Subcutaneous abdominal adipose tissue (tissue), 5 donors: ENCODE results near the gene THAP4.
A peak's percentile ranks its signal among the peaks of the same experiment; 100 is the strongest.

Experiments used
- H3K27ac ChIP-seq: one replicate; pipeline ENCODE4 v1.7.0; 2013; ENCODE audit warnings: low read depth, mild to moderate bottlenecking, inconsistent platforms, low read length, moderate library complexity
- H3K27me3 ChIP-seq, 5 donors: one replicate each; pipeline ENCODE4 v1.7.0; 2013; ENCODE audit warnings: low read length in 5 of 5, inconsistent platforms in 1 of 5; ENCODE audit not compliant: control insufficient read depth in 5 of 5, insufficient read depth in 4 of 5
- H3K36me3 ChIP-seq, 5 donors: one replicate each; pipeline ENCODE4 v1.7.0; 2013; ENCODE audit warnings: low read length in 5 of 5; ENCODE audit not compliant: control insufficient read depth in 5 of 5, insufficient read depth in 5 of 5
- H3K4me1 ChIP-seq, 5 donors: one replicate each; pipeline ENCODE4 v1.7.0; 2013; ENCODE audit warnings: low read length in 5 of 5, mild to moderate bottlenecking in 3 of 5, moderate library complexity in 1 of 5; ENCODE audit not compliant: control insufficient read depth in 5 of 5, insufficient read depth in 5 of 5
- H3K4me3 ChIP-seq, 5 donors: one replicate each; pipeline ENCODE4 v1.7.0; 2013; ENCODE audit warnings: low read length in 5 of 5, low read depth in 1 of 5
- H3K9ac ChIP-seq, 5 donors: one replicate each; pipeline ENCODE4 v1.7.0; 2013; ENCODE audit warnings: low read length in 5 of 5, mild to moderate bottlenecking in 4 of 5, moderate library complexity in 3 of 5
- H3K9me3 ChIP-seq, 5 donors: one replicate each; pipeline ENCODE4 v1.7.0; 2013; ENCODE audit warnings: low read length in 5 of 5; ENCODE audit not compliant: control insufficient read depth in 5 of 5
- donor health status: healthy.
- donor health status: healthy.
- donor health status: healthy.
- donor health status: healthy.
- donor health status: healthy.

THAP4 gene, protein sequence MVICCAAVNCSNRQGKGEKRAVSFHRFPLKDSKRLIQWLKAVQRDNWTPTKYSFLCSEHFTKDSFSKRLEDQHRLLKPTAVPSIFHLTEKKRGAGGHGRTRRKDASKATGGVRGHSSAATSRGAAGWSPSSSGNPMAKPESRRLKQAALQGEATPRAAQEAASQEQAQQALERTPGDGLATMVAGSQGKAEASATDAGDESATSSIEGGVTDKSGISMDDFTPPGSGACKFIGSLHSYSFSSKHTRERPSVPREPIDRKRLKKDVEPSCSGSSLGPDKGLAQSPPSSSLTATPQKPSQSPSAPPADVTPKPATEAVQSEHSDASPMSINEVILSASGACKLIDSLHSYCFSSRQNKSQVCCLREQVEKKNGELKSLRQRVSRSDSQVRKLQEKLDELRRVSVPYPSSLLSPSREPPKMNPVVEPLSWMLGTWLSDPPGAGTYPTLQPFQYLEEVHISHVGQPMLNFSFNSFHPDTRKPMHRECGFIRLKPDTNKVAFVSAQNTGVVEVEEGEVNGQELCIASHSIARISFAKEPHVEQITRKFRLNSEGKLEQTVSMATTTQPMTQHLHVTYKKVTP

DNA sequence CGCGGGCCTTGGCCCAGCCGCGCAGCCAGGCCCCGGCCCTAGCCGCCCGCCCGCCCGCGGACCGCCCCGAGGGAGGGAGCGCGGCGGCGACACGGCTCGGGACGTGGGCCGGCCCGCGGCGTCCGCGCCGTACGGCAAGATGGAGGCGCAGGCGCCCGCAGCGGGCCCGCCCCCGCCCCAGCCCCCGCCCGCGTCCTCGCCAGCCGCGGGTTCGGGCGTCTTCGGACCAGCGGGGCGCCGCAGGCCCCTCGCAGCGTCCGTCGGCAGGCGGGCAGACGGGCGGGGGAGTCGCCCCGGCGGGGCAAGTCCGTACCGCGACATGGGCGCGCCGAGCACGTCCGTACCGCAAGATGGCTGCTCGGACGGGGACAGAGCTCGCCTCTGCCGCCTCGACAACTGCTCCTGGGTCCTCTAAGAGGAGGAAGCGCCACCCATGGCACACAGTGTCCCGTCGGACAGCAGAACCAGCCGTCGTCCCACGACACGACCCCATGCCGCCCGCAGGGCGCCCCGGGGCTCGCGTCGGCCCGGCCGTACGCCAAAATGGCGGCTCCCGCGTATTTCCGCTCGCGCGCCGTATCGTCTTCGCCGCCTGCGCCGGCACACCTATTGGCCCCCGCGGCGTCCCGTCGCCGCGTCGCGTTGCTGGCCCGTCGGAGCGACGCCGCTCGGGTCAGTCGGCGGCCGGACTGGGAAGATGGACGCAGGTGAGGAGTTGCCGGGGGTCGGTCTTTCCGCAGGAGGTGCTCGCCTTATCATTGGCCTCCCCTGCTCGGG, at the start of gene THAP4, which contains the start of gene ATG4B:
TSS of gene THAP4 (minus strand) at position 141 of the 777 bp plus-strand sequence. CDS start 141 bp downstream, outside the sequence.
TSS of gene ATG4B (plus strand) at position 676 of the 777 bp plus-strand sequence. CDS start at position 698, 22 bp downstream.
- H3K9ac ChIP-seq = peak within 1 kb of the TSS; percentile 63 to 96 (median 93)
- H3K36me3 ChIP-seq = peaks cover 0 to 21% (median 16%) of the 10 kb centered on the region in 5 donors
- H3K4me1 ChIP-seq = peaks cover 5 to 42% (median 32%) of the 10 kb centered on the region in 5 donors
- no peaks in the 10 kb centered on the region for H3K27me3 ChIP-seq
- H3K9me3 ChIP-seq = no peaks in the 10 kb centered on the region
- H3K27ac ChIP-seq = peak within 1 kb of the TSS; percentile 86
- H3K4me3 ChIP-seq = peak within 1 kb of the TSS; percentile 78 to 98 (median 93)

DNA sequence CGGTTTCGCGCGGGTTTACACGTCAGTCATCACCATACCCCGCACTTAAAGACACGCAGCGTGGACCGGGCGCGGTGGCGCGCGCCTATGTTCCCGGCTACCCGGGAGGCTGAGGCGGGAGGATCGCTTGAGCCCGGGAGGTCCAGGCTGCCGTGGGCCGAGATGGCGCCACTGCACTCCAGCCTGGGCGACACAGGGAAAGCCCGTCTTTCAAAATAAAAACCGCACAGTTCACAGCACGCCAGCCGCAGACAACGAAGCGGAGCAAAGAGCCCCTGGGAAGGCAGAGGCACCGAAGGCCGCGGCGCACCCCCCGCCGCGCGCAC, 49.3 kb upstream of the THAP4 start:
- H3K9ac ChIP-seq = peak overlapping the region; percentile 17 to 93 (median 85)
- peak overlapping the region; percentile 58 for H3K27ac ChIP-seq
- H3K4me3 ChIP-seq = peak overlapping the region; percentile 61 to 94 (median 86)
- H3K36me3 ChIP-seq = peaks cover 0 to 32% (median 12%) of the 10 kb centered on the region in 5 donors
- H3K9me3 ChIP-seq = no peaks in the 10 kb centered on the region
- H3K27me3 ChIP-seq = no peaks in the 10 kb centered on the region
- H3K4me1 ChIP-seq = peaks cover 1 to 34% (median 27%) of the 10 kb centered on the region in 5 donors

DNA sequence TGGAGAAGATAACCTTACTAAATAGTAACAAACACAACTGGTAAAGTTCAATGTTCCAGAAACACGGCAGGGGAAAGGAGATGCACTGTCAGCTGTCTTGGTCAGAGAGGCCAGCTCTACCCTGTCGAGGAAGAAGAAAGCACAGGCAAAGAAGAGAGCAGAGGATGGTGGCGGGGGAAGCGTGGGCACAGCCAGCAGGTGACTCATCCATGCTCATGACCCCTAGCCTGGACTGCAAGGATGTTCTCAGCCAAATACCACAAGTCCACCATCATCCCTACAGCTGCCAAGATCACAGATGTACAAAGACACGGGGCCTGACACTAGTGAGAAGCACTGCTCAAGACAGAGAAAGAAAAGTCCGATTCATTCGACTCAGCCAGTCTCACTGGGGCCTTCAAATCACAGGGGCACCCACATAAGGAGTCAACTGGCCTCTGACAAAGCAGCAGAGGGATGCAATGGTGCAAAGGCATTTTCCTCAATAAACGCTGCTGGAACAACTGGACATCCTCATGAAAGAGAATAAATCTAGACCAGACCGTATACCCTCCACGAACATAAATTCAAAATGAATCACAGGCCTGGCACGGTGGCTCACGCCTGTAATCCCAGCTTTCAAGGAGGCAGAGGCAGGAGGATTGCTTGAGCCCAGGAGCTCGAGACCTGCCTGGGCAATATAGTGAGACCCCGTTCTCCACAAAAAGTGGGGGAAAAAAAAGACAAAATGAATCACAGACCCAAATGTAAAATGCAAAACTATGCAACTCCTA, 44.1 kb upstream of the THAP4 start:
- Histone ChIP-seq H3K4me3 (no peak overlapping the region), H3K27ac (no peak overlapping the region), H3K4me1 (peaks cover 6 to 18% (median 17%) of the 10 kb centered on the region in 5 donors), H3K9ac (peak overlapping the region in 1 of 5 donors; percentile 22), H3K9me3 (no peaks in the 10 kb centered on the region), H3K36me3 (peaks cover 0 to 67% (median 31%) of the 10 kb centered on the region in 5 donors), H3K27me3 (no peaks in the 10 kb centered on the region)

DNA sequence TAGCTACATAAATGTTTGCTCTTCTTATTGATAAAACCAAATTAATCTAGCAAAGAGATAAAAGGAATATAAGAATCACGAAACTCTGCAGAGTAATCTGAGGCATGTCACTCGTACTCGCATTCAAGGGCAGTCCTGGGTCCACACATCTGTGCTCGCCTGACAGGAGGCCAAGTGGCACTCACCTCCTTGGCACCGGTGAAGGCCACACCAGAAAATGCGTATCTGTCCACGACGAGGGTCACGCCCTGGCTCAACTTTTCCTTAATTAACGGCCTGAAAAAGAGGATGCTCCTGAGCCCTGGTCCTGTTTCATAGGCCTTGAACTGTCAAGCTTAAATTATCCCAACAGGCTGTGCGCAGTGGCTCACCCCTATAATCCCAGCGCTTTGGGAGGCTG, 43.1 kb upstream of the THAP4 start:
- Histone ChIP-seq H3K4me3 (no peak overlapping the region), H3K4me1 (peaks cover 5 to 12% (median 11%) of the 10 kb centered on the region in 5 donors), H3K9ac (no peak overlapping the region), H3K36me3 (peaks cover 0 to 73% (median 31%) of the 10 kb centered on the region in 5 donors), H3K27ac (no peak overlapping the region), H3K9me3 (no peaks in the 10 kb centered on the region), H3K27me3 (no peaks in the 10 kb centered on the region)

- H3K9me3 ChIP-seq = no peaks in the 10 kb centered on the region
- no peak overlapping the region for H3K27ac ChIP-seq
- H3K36me3 ChIP-seq = peaks cover 0 to 76% (median 31%) of the 10 kb centered on the region in 5 donors
- H3K4me3 ChIP-seq = no peak overlapping the region
- H3K9ac ChIP-seq = no peak overlapping the region
- peaks cover 5 to 15% (median 11%) of the 10 kb centered on the region in 5 donors for H3K4me1 ChIP-seq
- no peaks in the 10 kb centered on the region for H3K27me3 ChIP-seq
Measured at GRCh38 chr2:241678784-241679540, 42.0 kb upstream of the THAP4 start.

DNA sequence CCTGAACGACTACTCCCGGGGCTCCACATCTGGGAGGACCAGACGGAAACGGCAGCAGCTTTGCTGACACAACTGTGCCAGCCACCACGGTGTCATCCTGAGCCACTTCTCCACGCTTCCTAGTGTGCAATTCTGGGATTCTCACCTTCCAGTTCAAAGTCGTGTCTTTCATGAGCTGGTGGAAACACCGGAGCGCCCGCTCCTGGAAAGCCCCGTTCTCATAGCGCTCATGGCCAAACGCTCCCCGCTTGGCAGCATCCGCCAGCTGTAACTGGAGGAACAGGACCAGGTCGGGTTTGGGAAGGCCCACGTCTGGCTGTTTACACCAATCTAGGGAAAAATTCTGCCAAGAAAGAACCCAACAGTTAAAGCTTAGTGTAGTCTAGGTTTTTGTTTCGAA, 41.3 kb upstream of the THAP4 start:
- H3K4me3 ChIP-seq = no peak overlapping the region
- peaks cover 0 to 77% (median 33%) of the 10 kb centered on the region in 5 donors for H3K36me3 ChIP-seq
- H3K9ac ChIP-seq = no peak overlapping the region
- H3K4me1 ChIP-seq = peaks cover 5 to 15% (median 11%) of the 10 kb centered on the region in 5 donors
- no peaks in the 10 kb centered on the region for H3K9me3 ChIP-seq
- no peaks in the 10 kb centered on the region for H3K27me3 ChIP-seq
- no peak overlapping the region for H3K27ac ChIP-seq

DNA sequence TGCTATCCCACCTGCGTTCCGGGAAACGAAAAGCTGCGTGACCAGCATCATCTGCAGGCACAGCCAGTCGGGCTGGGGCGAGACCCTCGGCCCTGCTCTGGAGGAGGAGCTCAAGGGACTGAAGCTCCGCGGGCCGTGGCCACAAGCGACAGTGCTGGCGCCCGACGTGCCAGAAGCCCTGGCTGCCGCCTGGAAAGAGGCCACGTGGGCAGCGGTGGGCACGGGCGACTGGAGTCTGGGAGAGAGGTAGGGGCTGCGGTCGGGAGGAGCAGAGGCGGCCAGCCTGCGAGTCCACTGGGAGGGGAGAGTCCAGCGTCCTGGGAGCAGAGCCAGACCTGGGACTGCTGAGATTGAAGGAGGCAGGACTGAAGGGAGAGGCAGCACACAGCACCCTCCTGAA, 40.4 kb upstream of the THAP4 start:
- no peak overlapping the region for H3K4me3 ChIP-seq
- no peaks in the 10 kb centered on the region for H3K27me3 ChIP-seq
- no peak overlapping the region for H3K27ac ChIP-seq
- H3K4me1 ChIP-seq = peaks cover 5 to 15% (median 11%) of the 10 kb centered on the region in 5 donors
- no peaks in the 10 kb centered on the region for H3K9me3 ChIP-seq
- H3K36me3 ChIP-seq = peaks cover 0 to 79% (median 38%) of the 10 kb centered on the region in 5 donors
- H3K9ac ChIP-seq = no peak overlapping the region

DNA sequence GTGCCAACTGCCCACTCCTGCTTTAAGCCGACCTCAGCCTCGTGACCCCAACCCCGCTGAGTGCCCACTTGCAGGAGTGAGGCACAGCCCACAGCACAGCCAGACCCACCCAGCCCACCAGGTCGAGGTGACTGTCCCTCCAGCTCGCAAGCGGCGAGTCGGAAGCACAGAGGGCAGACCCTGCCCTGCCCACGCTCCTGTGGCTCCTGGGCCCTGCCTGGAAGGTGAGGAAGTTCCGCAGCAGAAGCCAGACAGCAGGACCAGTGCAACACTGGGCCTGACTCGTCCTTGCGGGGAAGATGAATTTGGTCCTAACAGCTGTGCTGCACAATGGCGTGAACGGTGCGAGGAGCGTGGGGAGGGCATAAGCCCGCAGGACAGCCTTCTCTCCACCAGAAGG, 39.7 kb upstream of the THAP4 start:
- Histone ChIP-seq H3K9ac (no peak overlapping the region), H3K9me3 (no peaks in the 10 kb centered on the region), H3K36me3 (peaks cover 0 to 80% (median 43%) of the 10 kb centered on the region in 5 donors), H3K27me3 (no peaks in the 10 kb centered on the region), H3K27ac (no peak overlapping the region), H3K4me1 (peaks cover 5 to 15% (median 11%) of the 10 kb centered on the region in 5 donors), H3K4me3 (no peak overlapping the region)

DNA sequence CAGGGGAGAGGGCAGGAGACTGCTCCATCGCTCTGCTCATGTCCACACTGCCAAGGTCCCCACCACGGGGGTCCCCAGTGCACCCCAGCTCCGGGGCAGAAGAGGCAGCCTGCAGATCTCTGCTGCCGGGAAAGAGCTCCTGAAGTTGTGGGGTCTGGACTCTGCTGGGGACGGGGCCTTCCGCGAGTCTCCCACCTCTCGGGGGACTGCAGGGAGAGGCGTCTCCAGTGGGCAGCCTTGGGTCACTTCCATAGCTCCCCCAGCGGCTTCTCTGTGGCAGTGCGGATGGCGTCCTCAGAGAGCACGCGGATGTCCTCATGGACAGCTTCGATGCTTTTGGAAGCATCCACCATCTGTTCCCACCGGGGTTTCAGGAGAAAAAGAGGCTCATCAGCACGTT, 38.9 kb upstream of the THAP4 start:
- H3K9me3 ChIP-seq = no peaks in the 10 kb centered on the region
- no peak overlapping the region for H3K4me3 ChIP-seq
- H3K4me1 ChIP-seq = peaks cover 2 to 10% (median 7%) of the 10 kb centered on the region in 5 donors
- peaks cover 0 to 80% (median 48%) of the 10 kb centered on the region in 5 donors for H3K36me3 ChIP-seq
- no peak overlapping the region for H3K27ac ChIP-seq
- no peak overlapping the region for H3K9ac ChIP-seq
- no peaks in the 10 kb centered on the region for H3K27me3 ChIP-seq
